Panc1 (cell line): ENCODE data around the gene PATJ. TPM values are rescaled to one million over a fixed set of nuclear protein-coding genes. Genes with fewer than 3 reads are reported as not detected.

ENCODE experiments used
- ATAC-seq: fragments of 200-7000 bp; cut with Tn5 transposase; 2 replicates; pipeline ENCODE4 v1.9.1; 2020; ENCODE audit warnings: mild to moderate bottlenecking, moderate library complexity
- BruUV-seq: library from RNA; stranded (reverse); fragments of 400-500 nt; replicated peaks from 2 replicates; lab custom pipeline; 2021; lab: Mats Ljungman, UMichigan
- CTCF ChIA-PET: fragments of 300-600 bp; sonication (Branson Sonifier 250); formaldehyde crosslinking; loops from one replicate; lab custom pipeline; 2022; ENCODE audit warnings: antibody characterized with exemption; lab: Charles Lee
- POLR2A ChIA-PET: fragments of 300-600 bp; sonication (Branson Sonifier 250); formaldehyde crosslinking; loops from one replicate; lab custom pipeline; 2022; ENCODE audit warnings: antibody characterized with exemption; lab: Charles Lee
- DNase-seq: peaks from one replicate; pipeline ENCODE4 v3.0.0-alpha.2; 2010; ENCODE audit warnings: low read depth, low spot score
- H3K27ac ChIP-seq: 2 replicates; pipeline ENCODE4 v1.5.1; 2011; ENCODE audit warnings: mild to moderate bottlenecking, low read length, inconsistent platforms
- H3K27me3 ChIP-seq: fragments of 200-500 bp; sonication (Bioruptor generic); 2 replicates; pipeline ENCODE4 v1.6.0; 2014; ENCODE audit warnings: low read length, inconsistent platforms; ENCODE audit not compliant: control insufficient read depth, insufficient read depth
- H3K36me3 ChIP-seq: fragments of 200-500 bp; sonication (Bioruptor generic); 2 replicates; pipeline ENCODE4 v1.5.1; 2014; ENCODE audit warnings: inconsistent platforms, mild to moderate bottlenecking, low read length, moderate library complexity; ENCODE audit not compliant: control insufficient read depth, insufficient read depth
- H3K4me1 ChIP-seq: 2 replicates; pipeline ENCODE4 v1.5.1; 2011; ENCODE audit warnings: inconsistent platforms, mild to moderate bottlenecking, low read length, moderate library complexity; ENCODE audit not compliant: control insufficient read depth, insufficient read depth
- H3K4me3 ChIP-seq, 2 experiments: 2 replicates each; pipeline ENCODE4 v1.5.1; 2011 to 2012; ENCODE audit warnings: low read depth in 2 of 2, low read length in 2 of 2, mild to moderate bottlenecking in 2 of 2, inconsistent platforms in 1 of 2, moderate library complexity in 1 of 2
- H3K9me3 ChIP-seq: fragments of 200-500 bp; sonication (Bioruptor generic); 2 replicates; pipeline ENCODE4 v1.5.1; 2014; ENCODE audit warnings: low read depth, mild to moderate bottlenecking, inconsistent platforms, low read length, moderate library complexity; ENCODE audit not compliant: control insufficient read depth, insufficient read depth
- POLR2AphosphoS5 ChIP-seq: IDR thresholded peaks from 2 replicates; pipeline ENCODE4 v1.6.1; 2012; ENCODE audit warnings: mild to moderate bottlenecking, low read depth, low read length, moderate library complexity
- REST ChIP-seq, 2 experiments: IDR thresholded peaks; 2 replicates each; pipeline ENCODE4 v1.6.1; 2011 to 2012; ENCODE audit warnings: low read depth in 2 of 2, control low read depth in 1 of 2, low read length in 1 of 2, mild to moderate bottlenecking in 1 of 2, moderate library complexity in 1 of 2; ENCODE audit not compliant: insufficient read depth in 1 of 2
- SIN3A ChIP-seq: IDR thresholded peaks from 2 replicates; pipeline ENCODE4 v1.6.1; 2012; ENCODE audit warnings: low read depth, mild to moderate bottlenecking, low read length, moderate library complexity, borderline replicate concordance; ENCODE audit not compliant: insufficient read depth
- TCF7L2 ChIP-seq: IDR thresholded peaks from 2 replicates; pipeline ENCODE4 v1.6.1; 2011; ENCODE audit warnings: mild to moderate bottlenecking, low read depth, low read length, inconsistent platforms
- in situ Hi-C: cut with HindIII; loops from 2 replicates; pipeline ENCODE4 v1.10.0; 2016; ENCODE audit warnings: low sequenced_read_pairs, low pct_unique_long_range_greater_than_20kb
- intact Hi-C: fragments of 100-400 bp; cut with micrococcal nuclease; formaldehyde crosslinking; loops from one replicate; pipeline ENCODE4 v1.10.0; 2022; ENCODE audit not compliant: unreplicated experiment
- total RNA-seq: library from RNA; stranded (reverse); gene quantifications from one replicate; pipeline ENCODE4 v1.2.1, GENCODE V29; 2021; ENCODE audit not compliant: unreplicated experiment
- TF ChIP-seq, protein P1 (sequence below): fragments of 450-650 bp; IDR thresholded peaks from 2 replicates; pipeline ENCODE4 v1.5.1; 2017; ENCODE audit warnings: mild to moderate bottlenecking

The PATJ gene
- total RNA-seq, 1 experiment from 2014 or later = 36.2 TPM

DNA sequence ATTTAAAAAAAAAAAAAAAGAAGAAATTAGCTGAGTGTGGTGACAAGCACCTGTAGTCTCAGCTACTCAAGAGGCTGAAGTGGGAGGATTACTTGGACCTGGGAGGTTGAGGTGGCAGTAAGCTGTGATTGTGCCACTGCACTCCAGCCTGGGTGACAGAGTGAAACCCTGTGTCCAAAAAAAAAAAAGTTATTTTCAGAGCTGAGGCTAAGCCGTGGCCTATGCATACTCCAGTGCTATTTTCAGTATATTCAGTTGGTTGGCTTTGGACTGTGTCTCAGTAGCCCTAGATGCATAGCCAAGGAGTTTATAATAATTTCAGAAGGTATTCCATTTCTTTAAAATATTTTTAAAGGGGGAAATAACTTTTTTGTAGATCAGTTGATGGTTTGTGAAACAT, 311.9 kb downstream of the PATJ start:
- no peaks in the 10 kb centered on the region for H3K4me1 ChIP-seq
- DNase-seq (no peak), ATAC-seq (no peak)
- ChIA-PET CTCF (no interaction called here), POLR2A (no interaction called here)
- no TSS peak for BruUV-seq
- intact Hi-C loops (no loop called here), in situ Hi-C loops (no loop called here)
- H3K27ac ChIP-seq = no peak overlapping the region
- H3K36me3 ChIP-seq = no peaks in the 10 kb centered on the region
- TF ChIP-seq TCF7L2 (no peak), SIN3A (no peak), REST (IDR thresholded peaks at IDR 0.05; ENCODE audit: insufficient read depth in 1 of 2, low read depth in 2 of 2, low read length in 1 of 2) (no peak), POLR2AphosphoS5 (no peak)
- TF ChIP-seq, protein P1, sequence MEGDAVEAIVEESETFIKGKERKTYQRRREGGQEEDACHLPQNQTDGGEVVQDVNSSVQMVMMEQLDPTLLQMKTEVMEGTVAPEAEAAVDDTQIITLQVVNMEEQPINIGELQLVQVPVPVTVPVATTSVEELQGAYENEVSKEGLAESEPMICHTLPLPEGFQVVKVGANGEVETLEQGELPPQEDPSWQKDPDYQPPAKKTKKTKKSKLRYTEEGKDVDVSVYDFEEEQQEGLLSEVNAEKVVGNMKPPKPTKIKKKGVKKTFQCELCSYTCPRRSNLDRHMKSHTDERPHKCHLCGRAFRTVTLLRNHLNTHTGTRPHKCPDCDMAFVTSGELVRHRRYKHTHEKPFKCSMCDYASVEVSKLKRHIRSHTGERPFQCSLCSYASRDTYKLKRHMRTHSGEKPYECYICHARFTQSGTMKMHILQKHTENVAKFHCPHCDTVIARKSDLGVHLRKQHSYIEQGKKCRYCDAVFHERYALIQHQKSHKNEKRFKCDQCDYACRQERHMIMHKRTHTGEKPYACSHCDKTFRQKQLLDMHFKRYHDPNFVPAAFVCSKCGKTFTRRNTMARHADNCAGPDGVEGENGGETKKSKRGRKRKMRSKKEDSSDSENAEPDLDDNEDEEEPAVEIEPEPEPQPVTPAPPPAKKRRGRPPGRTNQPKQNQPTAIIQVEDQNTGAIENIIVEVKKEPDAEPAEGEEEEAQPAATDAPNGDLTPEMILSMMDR = no peak
- H3K4me3 ChIP-seq = no peak overlapping the region
- no peaks in the 10 kb centered on the region for H3K27me3 ChIP-seq
- H3K9me3 ChIP-seq = no peaks in the 10 kb centered on the region

DNA sequence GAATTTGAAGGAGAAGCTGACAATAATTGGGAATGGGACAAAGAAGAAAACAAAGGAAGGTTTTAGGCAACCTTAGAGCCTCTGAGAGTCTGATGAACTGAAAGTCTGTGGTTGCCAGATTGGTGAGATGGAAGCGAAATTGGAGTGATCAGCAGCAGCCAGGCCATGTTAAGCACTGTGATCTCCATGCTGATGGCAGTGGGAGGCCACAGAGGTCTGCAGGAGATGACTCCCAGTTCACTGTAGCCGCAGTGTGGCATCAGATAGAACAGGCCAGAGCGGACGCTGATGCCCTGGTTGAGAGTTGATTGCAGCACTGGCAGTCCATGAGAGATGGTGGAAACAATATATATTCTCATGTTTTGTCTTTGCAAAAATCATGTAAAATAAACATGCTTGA, 314.9 kb downstream of the PATJ start:
- DNase-seq (no peak), ATAC-seq (no peak)
- ChIA-PET CTCF (no interaction called here), POLR2A (no interaction called here)
- no TSS peak for BruUV-seq
- Histone ChIP-seq H3K4me3 (no peak overlapping the region), H3K9me3 (no peaks in the 10 kb centered on the region), H3K27ac (no peak overlapping the region), H3K27me3 (no peaks in the 10 kb centered on the region), H3K36me3 (no peaks in the 10 kb centered on the region), H3K4me1 (no peaks in the 10 kb centered on the region)
- intact Hi-C loops (no loop called here), in situ Hi-C loops (no loop called here)
- TF ChIP-seq REST (IDR thresholded peaks at IDR 0.05; ENCODE audit: insufficient read depth in 1 of 2, low read depth in 2 of 2, low read length in 1 of 2) (no peak), SIN3A (no peak)
- TF ChIP-seq, protein P1 = no peak
